SK-N-SH treated with all-trans-retinoic acid at 6 μM for 48 hours (cell line): ENCODE measurements around the gene USP1.

Experiments used
- CSDC2 ChIP-seq: fragments of 250-450 bp; sonication (Bioruptor Pico); IDR thresholded peaks from 2 replicates; pipeline ENCODE4 v1.5.0; 2020; ENCODE audit warnings: mild to moderate bottlenecking, moderate library complexity
- GLIS3 ChIP-seq: fragments of 250-450 bp; sonication (Bioruptor Pico); IDR thresholded peaks from 2 replicates; pipeline ENCODE4 v1.5.0; 2020; ENCODE audit warnings: mild to moderate bottlenecking, moderate library complexity
- PATZ1 ChIP-seq: fragments of 250-450 bp; sonication (Bioruptor Pico); IDR thresholded peaks from 2 replicates; pipeline ENCODE4 v1.8.0; 2020; ENCODE audit warnings: mild to moderate bottlenecking, moderate library complexity, borderline replicate concordance
- RARB ChIP-seq: fragments of 250-450 bp; sonication (Bioruptor Pico); IDR thresholded peaks from 2 replicates; pipeline ENCODE4 v1.8.0; 2021; ENCODE audit warnings: mild to moderate bottlenecking, moderate library complexity
- TCF4 ChIP-seq: fragments of 250-450 bp; sonication (Bioruptor Pico); IDR thresholded peaks from 2 replicates; pipeline ENCODE4 v1.8.0; 2021; ENCODE audit warnings: mild to moderate bottlenecking, moderate library complexity, borderline replicate concordance
- TSHZ2 ChIP-seq: fragments of 250-450 bp; sonication (Bioruptor Pico); IDR thresholded peaks from 2 replicates; pipeline ENCODE4 v1.5.0; 2020; ENCODE audit warnings: mild to moderate bottlenecking, moderate library complexity
- ZFP3 ChIP-seq: fragments of 250-450 bp; sonication (Bioruptor Pico); IDR thresholded peaks from 2 replicates; pipeline ENCODE4 v1.5.0; 2020; ENCODE audit warnings: mild to moderate bottlenecking, moderate library complexity
- ZNF70 ChIP-seq: fragments of 450-650 bp; formaldehyde crosslinking; IDR thresholded peaks from 2 replicates; pipeline ENCODE4 v1.5.0; 2020; ENCODE audit warnings: mild to moderate bottlenecking, moderate library complexity

- TF ChIP-seq ZFP3 (CRISPR knock-in tag) (no peak), PATZ1 (no peak), GLIS3 (no peak), TCF4 (CRISPR knock-in tag) (no peak), CSDC2 (CRISPR knock-in tag) (no peak), TSHZ2 (CRISPR knock-in tag) (no peak), ZNF70 (no peak), RARB (CRISPR knock-in tag) (no peak)
These were observed at the start of gene USP1 for GRCh38 chr1:62436466-62437272.
